Stimulated activated CD4-positive, alpha-beta T cell treated with anti-CD3 and anti-CD28 coated beads, TNF-alpha, amount 100 ng/mL, for 1 hour (primary cell): ENCODE measurements around the gene TADA2B.
"Not testable (repeated sequence)": the region's sequence is repeated elsewhere in the genome, so short reads cannot be mapped to it uniquely, and the experiment has no call there.

ENCODE experiments used
- DNase-seq, 3 donors: peaks; one replicate each; pipeline ENCODE4 v3.0.0-alpha.2; 2020; ENCODE audit warnings: low read depth in 3 of 3, low spot score in 1 of 3

The TADA2B gene

DNA sequence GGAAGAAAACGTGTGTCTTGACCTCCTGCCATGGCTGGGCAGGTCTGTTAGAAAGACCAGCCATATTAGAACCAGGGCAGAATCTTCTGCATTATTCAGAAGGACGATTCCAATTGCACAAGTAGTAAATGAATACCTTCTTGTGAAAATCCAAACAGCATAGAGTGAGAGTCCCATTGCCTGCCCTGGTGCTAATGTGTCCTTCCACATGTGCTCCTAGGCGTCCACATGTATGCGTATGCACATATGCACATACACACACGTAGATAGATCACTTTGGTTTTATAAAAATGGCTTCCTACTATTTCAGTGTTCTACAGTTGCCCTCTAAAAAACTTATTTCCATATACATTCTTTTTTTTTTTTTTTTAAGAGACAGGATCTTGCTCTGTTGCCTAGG is 34.9 kb downstream of the TADA2B start:
- DNase-seq = no peak

DNA sequence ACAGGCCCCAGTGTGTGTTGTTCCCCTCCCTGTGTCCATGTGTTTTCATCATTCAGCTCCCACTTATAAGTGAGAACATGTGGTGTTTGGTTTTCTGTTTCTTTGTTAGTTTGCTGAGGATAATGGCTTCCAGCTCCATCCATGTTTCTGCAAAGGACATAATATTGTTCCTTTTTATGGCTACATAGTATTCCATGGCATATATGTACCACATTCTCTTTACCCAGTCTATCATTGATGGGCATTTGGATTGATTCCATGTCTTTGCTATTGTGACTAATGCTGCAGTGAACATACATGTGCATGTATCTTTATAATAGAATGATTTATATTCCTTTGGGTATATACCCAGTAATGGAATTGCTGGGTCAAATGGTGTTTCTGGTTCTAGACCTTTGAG is 36.3 kb downstream of the TADA2B start:
- not testable (repeated sequence) for DNase-seq

DNA sequence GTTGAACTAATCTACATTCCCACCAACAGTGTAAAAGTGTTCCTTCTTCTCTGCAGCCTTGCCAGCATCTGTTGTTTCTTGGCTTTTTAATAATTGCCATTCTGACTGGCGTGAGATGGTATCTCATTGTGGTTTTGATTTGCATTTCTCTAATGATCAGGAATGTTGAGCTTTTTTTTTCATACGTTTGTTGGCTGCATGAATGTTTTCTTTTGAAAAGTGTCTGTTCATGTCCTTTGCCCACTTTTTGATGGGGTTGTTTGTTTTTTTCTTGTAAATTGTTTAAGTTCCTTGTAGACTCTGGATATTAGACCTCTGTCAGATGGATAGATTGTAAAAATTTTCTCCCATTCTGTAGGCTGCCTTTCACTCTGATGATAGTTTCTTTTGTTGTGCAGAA is 36.7 kb downstream of the TADA2B start:
- not testable (repeated sequence) for DNase-seq

DNA sequence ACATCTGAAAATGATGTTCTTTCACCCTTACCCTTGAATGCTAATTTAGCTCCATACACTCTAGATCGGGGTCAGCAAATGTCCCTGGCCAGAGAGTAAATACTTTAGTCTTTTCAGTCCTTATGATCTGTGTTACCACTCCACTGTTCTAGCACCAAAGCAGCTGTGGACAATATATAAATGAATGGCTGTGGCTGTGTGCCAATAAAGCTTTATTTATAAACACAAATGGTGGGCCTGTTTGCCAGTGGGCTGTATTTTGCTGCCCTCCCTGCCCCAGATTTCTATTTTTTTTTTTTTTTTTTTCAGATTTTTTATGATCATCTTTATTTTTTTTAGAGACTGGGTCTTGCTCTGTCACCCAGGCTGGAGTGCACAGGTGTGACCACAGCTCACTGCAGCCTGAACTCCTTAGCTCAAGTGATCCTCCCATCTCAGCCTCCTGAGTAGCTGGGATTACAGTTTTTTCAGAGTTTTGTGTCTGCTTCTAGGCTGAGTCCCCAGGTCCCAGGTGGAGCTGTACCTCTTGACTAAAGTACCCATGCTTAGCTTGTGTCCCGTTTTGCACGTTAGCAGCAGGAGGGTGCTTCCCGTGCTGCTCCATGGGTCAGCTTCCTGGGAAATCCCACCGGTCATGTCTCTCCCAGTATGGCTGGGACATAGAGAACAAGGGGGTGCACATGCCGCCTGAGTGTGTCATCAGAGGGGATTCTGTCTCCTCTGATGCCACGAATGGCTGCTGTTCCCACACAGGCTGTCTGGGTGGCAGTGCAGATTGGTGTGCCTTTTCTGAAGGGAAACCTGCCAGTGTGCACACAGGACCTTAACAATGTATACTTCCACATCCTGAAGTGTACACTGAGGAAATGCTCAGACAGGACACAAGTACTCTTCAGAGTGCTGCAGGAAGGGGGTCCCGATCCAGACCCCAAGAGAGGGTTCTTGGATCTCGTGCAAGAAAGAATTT is 40.7 kb downstream of the TADA2B start:
- DNase-seq = no peak

DNA sequence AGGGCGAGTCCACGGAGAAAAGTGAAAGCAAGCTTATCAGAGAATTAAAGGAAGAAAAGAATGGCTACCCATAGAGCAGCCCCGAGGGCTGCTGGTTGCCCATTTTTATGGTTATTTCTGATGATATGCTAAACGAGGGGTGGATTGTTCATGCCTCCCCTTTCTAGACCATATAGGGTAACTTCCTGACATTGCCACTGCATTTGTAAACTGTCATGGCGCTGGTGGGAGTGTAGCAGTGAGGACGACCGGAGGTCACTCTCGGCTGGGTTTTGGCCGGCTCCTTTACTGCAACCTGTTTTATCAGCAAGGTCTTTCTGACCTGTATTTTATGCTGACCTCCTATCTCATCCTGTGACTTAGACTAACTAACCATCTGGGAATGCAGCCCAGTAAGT is 41.4 kb downstream of the TADA2B start:
- not testable (repeated sequence) for DNase-seq

DNA sequence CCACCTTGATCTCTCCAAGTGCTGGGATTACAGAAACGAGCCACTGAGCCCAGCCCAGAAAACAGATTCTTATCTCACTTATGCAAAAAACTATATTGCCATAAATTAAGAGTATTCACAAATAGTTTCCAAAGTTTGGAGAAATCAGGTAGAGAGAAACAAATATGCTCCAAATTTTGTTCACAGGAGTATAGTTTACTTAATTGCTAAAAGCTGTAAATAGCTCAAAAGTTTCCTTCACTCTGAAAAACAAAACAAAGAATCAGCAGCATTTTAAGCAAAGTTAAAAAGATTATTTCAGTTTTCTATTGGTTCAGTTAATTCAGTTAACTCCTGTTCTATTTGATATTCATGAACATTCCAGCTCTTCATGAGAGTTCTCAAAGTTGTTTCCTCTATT is 43.2 kb downstream of the TADA2B start:
- DNase-seq = no peak

DNA sequence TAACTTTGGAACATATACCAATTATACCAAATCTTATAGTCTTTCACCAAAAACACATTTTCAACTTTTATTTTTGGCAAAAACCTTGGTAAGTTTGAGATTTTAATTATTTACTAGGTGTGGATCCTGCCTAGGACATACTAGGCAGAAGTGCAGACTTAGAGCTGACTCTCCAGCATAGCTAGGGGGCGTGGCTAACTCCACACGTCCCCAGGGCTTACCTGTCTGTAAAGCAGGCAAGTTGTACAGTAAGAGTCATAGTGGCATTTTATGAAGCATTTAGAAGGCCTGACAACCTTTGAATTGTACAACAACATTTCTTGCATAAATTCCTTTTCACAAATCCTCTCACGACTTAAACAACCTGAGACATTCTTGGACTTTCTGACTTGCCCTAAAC is 43.9 kb downstream of the TADA2B start:
- DNase-seq = no peak

DNA sequence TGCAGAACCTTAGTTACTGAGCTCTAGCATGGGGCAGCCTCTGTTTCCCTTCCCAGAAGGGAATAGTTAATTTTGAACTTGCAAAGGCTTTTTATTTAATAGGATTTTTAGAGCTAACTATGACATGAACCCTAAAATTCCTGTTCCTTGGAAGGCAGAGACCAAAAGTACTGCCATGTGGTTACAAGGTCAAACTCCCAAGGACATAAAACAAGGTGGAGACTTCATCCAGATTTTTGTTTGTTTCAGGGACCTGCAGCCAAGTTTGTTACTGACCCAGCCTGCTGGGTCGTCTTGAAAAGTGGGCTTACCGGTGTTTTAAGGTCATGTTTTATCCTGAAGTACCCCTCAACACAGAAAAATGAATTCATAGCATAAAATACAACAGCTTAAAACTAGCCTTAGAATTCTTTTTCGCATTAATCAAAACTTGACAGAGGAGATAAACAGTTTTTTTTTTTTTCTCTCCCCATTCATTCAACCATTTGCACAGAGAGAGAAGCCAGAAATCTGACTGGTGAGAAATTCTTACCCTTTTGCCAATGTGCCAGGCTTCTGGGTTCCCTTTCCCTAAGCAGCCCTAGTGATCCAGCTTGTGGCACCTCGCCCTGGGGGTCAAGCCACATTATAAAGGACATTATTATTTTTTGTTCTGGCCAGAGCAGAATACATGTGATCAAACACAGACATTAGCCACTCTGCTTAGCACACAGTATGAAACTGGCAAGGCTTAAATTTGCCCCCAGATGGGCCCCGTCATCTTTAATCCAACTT is 46.2 kb downstream of the TADA2B start:
- DNase-seq = no peak

DNA sequence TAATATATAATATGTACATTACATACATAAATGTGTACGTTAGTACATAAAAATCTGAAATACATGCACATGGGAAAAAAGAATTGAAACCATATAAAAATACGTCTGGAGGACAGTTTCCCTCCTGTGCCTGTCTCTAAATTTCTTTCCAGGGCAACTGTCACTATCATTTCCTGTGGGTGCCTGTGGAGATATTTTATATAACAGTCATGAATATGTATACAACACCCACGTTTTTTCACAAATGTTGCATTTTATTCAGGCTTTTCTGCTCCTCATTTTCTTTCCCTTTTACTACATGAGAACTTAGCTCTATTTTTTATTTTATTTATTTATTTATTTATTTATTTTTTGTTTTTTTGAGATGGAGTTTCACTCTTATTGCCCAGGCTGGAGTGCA is 48.9 kb downstream of the TADA2B start:
- no peak for DNase-seq

DNA sequence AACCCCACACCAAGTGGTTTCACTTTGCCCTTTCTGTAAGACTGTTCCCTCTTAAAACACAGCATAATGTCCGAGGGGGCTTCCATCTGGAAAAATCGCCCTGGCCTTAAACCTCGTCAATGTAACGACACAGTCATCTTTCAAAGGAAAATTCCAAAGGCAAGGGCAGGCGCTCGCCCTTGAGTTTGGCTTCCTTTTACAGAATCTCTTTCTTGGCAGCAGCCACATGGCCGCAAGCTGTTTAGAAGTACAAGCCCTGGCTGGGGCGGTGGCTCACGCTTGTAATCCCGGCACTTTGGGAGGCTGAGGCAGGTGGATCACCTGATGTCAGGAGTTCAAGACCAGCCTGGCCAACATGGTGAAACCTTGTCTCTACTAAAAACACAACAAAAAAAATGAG is 51.7 kb downstream of the TADA2B start:
- DNase-seq = no peak

DNA sequence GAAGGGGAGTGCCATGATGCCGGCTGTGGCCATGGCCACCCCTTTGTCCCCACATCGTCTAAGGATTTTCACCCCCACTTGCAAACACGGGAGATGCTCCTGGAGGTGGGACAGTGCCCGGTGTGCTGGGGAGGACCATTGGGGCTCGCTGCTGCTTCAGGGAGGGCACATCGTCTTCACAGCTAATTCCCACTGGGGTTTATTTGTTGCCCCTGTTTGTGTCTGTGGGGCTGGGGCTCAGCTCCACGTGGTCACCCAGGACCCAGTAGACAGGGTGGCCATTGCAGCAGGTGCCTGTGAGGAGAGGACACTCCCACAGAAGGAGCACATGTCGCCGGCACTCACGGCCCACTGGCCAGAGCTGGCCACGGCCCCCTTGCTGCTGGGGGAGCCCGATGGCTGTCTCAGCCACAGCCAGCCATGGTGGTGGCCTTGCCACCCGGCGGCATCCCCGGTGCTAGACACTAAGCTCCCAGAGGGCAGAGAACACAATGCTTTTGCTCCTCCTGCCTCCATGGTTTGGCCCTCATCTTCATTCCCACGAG is 52.5 kb downstream of the TADA2B start:
- DNase-seq = no peak

DNA sequence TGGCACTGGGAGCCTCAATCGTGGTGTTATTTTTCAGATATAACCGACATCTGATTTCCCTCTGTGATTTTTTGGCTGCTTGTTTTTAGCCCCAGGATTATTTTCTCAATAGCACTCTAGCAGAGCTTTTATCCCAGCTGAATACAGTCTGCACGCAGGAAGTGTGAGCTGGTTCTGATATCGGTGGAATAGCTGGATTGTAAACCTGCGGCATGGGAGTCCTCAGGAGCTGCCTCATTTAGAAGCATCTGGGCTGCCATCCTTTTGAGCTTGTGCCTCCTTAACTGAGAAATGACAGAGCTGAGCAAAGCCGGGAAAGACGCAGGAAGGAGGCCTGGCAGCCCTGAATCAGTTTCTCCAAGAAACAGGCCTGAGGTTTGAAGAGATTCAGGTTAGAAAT is 53.1 kb downstream of the TADA2B start:
- no peak for DNase-seq

DNA sequence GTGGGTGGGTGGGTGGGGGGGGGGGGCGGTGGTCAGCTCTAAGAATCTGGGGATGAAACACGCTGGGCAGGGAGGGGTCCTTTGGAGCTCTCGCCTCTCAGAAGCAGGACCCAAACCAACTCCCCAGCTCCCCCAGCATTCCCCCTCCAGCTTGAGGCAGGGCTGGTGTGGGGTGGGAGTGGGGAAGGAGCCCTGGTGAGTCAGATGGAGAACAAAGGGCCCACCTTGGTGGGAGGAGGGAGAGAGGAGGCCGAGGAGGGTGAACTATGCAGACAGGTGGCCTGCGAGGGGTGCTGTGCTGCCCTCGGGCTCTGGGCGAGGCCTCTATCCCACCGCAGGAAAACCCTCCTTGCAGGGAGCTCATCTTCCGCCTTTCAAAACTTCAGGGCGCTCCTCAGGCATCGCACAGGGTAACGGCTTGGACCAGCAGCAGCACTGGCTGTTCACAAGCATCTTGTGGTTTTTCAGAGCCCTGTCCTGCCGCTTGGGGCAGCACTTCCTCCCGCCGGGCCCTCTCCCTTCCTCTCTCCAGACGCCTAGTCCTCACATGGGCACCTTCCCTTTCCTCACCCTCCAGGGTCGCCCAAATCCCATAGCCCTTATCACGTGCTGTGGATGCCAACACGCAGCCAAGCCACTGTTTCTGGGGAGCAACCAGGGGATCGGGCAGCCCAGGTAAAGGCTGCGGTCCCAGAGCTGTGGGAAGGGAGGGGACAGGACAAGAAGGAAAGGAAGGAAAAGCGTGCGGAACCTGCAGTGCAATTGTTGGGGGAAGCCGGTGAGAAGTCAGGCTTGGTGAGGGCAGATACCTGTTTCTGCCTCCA is 58.7 kb downstream of the TADA2B start:
- peak in 1 of 3 donors; percentile 35 for DNase-seq

DNA sequence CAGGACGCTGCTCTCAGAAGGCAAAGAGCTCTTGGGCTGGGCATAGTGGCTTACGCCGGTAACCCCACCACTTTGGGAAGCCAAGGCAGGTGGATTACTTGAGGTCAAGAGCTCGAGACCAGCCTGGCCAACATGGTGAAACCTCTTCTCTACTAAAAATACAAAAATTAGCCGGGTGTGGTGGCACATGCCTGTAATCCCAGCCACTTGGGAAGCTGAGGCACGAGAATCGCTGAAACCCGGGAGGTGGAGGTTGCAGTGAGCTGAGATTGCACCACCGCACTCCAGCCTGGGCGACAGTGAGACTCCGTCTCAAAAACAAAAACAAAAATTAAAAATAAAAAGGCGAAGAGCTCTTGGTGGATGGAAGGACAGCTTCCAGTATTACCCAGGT is 59.3 kb downstream of the TADA2B start:
- DNase-seq = not testable (repeated sequence)

DNA sequence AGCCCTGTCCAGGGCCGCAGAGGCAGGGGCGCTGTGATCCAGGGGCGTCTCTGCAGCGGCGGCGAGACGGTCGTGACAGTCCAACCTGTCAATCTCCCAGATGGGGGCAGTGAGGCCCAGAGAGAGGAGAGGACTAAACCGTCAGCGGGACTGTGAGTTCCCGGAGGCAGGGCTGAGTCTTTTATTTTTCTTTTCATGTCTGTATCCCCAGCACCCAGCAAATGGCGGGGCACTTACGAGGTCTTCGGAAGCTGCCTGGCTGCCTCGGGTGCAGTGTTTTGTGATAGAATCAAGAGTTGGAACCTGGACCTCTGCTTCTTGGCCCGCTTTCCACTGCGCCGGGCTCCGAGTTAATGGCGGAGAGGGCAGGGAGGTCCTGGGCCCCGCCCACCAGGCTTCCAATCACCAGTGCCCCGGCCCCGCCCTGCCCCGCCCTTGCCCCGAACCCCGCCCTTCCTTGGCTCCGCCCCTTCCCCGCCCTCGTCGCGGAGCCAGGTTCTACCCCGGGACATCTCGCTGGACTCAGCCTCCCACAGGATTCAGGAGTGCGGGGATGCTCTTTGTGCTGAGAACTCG is 59.9 kb downstream of the TADA2B start:
- peak; percentile 28 to 73 (median 52) for DNase-seq

DNA sequence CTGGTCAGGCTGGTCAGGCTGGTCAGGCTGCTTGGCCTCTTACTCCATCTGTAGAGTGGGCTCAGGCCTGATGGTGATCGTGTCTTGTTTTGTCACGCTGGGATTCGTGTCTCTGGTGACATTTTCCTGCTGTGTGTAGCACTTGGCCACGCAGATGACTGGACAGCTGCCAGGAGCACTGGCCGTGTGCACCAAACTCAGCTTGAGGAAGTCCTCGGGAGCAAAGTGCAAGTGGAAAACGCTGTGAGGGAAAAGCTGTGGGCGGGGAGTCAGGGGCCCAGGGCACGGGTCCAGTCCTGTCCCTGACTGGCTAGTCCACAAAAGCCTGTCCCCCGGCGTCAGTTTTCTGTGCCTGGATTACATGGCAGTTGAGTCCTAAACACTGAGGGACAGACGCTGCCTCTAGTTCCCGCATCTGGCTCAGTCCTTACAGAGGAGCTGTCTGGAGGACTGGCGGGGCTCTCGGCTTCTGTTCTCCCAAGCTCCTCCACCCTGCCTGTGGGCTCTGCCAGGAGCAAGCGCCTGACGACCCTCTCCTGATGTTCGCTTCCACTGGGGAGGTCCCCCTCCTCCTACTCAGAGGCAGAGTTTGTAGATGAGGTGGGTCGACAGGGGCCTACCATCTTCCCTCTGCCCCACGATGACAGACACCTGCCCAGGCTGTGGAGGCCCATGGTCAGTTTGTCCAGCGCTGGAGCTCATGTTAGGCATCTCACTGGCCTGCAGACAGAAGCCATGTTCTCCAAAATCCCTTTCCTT is 60.6 kb downstream of the TADA2B start:
- DNase-seq = no peak

DNA sequence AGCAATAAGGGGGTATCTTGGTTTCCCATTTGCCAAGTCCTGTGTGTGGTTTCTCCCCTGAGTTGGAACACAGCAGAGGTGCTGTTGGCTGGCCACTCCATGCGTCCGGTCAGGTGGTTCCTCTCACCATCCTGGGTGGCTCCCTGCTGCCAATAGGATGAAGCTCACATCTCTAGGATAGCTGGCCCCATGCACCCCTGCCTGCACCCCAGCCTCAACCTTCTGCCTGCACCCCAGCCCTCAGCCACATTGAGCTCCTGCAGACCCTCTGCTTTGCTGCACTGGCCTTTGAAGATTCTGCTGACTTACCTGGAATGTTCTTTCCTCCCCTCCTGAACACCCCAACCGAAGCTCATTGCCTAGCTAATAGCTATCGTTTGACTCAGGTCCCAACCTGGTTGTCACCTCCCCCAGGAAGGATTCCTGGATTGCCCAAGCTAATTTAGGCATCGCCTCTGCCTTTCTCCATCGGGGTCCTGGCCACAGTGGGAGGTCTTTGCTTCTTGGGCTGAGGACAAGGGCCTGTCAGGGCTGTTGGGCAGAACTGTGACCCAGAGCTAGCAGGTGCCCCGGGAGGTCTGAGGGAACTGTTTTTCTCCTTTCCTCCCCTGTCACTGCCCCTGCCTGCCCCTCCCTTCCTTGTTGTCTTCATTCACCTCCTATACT is 61.3 kb downstream of the TADA2B start:
- no peak for DNase-seq

DNA sequence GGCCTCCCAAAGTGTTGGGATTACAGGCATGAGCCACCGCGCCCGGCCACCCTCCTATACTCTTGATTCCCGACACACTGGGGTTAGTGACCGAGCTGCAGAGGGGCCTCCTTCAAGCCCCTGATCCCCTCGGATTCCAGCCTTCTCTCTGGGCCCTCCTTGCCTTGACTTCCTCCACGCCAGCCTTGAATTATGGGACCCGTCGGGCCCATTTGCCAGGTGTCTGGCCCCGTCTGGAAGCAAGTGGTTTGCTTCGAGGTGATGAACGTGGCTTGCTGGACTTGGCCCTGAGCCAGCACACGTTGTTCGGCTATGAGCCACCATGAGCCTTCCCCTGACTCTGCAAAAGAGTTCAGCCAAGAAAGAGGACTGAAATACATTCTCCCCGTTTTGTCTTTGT is 62.1 kb downstream of the TADA2B start:
- no peak for DNase-seq

DNA sequence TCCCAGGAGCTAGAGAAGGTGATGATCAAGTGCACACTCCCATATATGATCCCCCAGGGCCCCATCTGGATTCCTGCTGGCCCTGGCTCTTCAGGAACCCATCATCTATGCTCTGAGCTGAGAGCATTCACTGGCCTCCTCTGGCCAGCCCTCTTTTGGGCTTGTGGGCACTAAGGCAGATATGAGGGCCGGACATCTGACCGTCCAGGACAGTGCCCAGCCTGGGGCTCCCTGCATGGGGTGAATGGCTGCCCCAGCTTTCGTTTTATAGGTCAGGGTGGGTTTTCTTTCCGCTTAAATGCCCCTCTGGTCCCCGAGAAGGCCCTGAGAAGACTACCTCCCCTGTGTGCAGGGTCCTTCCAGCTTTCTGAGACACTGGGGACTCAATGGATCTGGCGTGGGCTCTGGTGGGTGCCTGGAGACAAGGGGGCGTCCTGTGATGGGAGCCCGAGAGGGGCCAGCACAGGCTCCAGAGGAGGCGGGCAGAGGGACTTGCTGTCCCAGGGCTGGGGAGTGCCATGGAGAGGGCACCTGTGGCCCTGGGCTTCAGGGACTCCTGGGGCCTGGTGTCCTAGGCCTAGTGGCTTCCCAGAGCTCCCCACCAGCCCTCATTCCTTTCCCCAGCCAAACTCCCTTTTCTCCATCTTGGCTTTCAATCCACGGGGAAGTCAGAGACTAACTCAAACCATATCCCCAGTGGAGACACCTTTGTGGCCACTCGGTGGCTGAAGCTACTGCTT is 64.2 kb downstream of the TADA2B start:
- DNase-seq = no peak
